ENCODE measurements around the gene DCHS2.

The DCHS2 gene

GRCh38 chr4:154335588-154335987 is 156.0 kb downstream of the DCHS2 start:
- Histone ChIP-seq H3K4me2 (ENCODE audit: low read length) (no peak overlapping the region), H4K5ac (ENCODE audit: low read length) (no peak overlapping the region), H2BK15ac (replicated peaks; ENCODE audit: low read depth) (no peak overlapping the region), H3K27me3 (ENCODE audit: insufficient read depth, low read length, poor library complexity) (no peaks in the 10 kb centered on the region), H2BK5ac (ENCODE audit: low read length) (no peak overlapping the region), H3K4ac (ENCODE audit: low read depth, low read length) (no peak overlapping the region), H3K36me3 (ENCODE audit: control insufficient read depth, insufficient read depth, low read length) (no peaks in the 10 kb centered on the region), H3K23ac (ENCODE audit: low read length) (no peak overlapping the region), H3K56ac (ENCODE audit: low read length) (no peak overlapping the region), H2BK120ac (ENCODE audit: low read depth, low read length) (no peak overlapping the region), H3K27ac (ENCODE audit: low read depth, low read length) (no peak overlapping the region), H4K8ac (ENCODE audit: low read depth, low read length) (no peak overlapping the region), H3K79me2 (ENCODE audit: control insufficient read depth, insufficient read depth, low read length) (no peaks in the 10 kb centered on the region), H3K4me1 (ENCODE audit: control insufficient read depth, low read depth, low read length) (no peaks in the 10 kb centered on the region), H3K9ac (ENCODE audit: low read length) (no peak overlapping the region), H3K18ac (ENCODE audit: low read length) (no peak overlapping the region), H3K79me1 (ENCODE audit: low read length) (no peaks in the 10 kb centered on the region), H2AK5ac (ENCODE audit: low read length) (no peak overlapping the region), H3K4me3 (ENCODE audit: low read length) (no peak overlapping the region)
- no peak for DNase-seq
- no CpG with 5 or more reads among the region's 2 CpGs for WGBS (ENCODE audit: extremely low coverage, insufficient coverage, low lambda C conversion rate)

DNA sequence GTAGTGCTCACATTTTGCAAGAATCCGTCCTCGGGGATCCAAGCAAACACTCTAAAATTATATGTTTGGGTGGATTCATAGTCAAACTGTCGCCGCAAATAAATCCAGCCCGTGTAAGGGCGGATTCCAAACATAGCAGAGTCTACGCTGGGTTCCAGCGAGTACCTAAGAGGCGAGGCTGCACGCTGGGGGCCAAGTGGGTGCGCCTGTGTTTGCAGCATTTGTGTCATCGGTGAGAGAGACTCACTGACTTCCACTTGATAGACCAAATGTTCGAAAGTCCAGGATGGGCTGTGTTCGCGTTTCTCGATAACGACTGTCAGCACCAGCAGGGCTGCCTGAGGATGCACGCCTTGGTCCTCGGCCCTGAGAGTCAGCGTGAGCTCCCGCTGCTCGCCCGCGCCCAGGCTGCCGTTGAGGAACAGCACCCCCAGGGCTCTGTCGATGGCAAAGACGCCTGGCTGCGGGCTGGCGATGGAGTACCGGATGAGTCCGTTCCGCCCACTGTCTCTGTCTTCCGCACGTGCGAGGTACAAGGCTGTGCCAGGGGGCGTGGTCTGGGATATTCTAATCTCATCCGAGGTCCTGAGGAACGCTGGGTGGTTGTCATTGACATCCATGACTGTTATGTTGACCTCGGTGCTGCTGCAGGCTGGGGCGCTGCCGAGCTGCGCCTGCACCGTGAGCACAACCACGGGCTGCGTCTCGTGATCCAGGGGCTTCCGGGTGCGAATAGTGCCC is 158.7 kb downstream of the DCHS2 start:
- H3K4me2 ChIP-seq (ENCODE audit: low read length) = no peak overlapping the region
- H3K27me3 ChIP-seq (ENCODE audit: insufficient read depth, low read length, poor library complexity) = no peaks in the 10 kb centered on the region
- H2BK5ac ChIP-seq (ENCODE audit: low read length) = no peak overlapping the region
- H3K23ac ChIP-seq (ENCODE audit: low read length) = no peak overlapping the region
- peak; percentile 69 for DNase-seq
- no peak overlapping the region for H3K9ac ChIP-seq (ENCODE audit: low read length)
- no peak overlapping the region for H3K4me3 ChIP-seq (ENCODE audit: low read length)
- no peak overlapping the region for H2BK120ac ChIP-seq (ENCODE audit: low read depth, low read length)
- no peaks in the 10 kb centered on the region for H3K79me2 ChIP-seq (ENCODE audit: control insufficient read depth, insufficient read depth, low read length)
- H3K4me1 ChIP-seq (ENCODE audit: control insufficient read depth, low read depth, low read length) = no peaks in the 10 kb centered on the region
- no peak overlapping the region for H4K8ac ChIP-seq (ENCODE audit: low read depth, low read length)
- H4K5ac ChIP-seq (ENCODE audit: low read length) = no peak overlapping the region
- H2BK15ac ChIP-seq (replicated peaks; ENCODE audit: low read depth) = no peak overlapping the region
- H3K36me3 ChIP-seq (ENCODE audit: control insufficient read depth, insufficient read depth, low read length) = no peaks in the 10 kb centered on the region
- no peak overlapping the region for H2AK5ac ChIP-seq (ENCODE audit: low read length)
- H3K18ac ChIP-seq (ENCODE audit: low read length) = no peak overlapping the region
- no peaks in the 10 kb centered on the region for H3K79me1 ChIP-seq (ENCODE audit: low read length)
- H3K4ac ChIP-seq (ENCODE audit: low read depth, low read length) = no peak overlapping the region
- no peak overlapping the region for H3K56ac ChIP-seq (ENCODE audit: low read length)
- H3K27ac ChIP-seq (ENCODE audit: low read depth, low read length) = no peak overlapping the region
- WGBS (ENCODE audit: extremely low coverage, insufficient coverage, low lambda C conversion rate) = no CpG with 5 or more reads among the region's 48 CpGs

GRCh38 chr4:154329939-154330338 is 161.7 kb downstream of the DCHS2 start:
- H3K79me1 ChIP-seq (ENCODE audit: low read length) = no peaks in the 10 kb centered on the region
- H3K27me3 ChIP-seq (ENCODE audit: insufficient read depth, low read length, poor library complexity) = no peaks in the 10 kb centered on the region
- no peak overlapping the region for H3K56ac ChIP-seq (ENCODE audit: low read length)
- no peak overlapping the region for H4K8ac ChIP-seq (ENCODE audit: low read depth, low read length)
- no peak overlapping the region for H3K4me2 ChIP-seq (ENCODE audit: low read length)
- no peak overlapping the region for H3K4ac ChIP-seq (ENCODE audit: low read depth, low read length)
- no peak overlapping the region for H2AK5ac ChIP-seq (ENCODE audit: low read length)
- no peak overlapping the region for H2BK120ac ChIP-seq (ENCODE audit: low read depth, low read length)
- WGBS (ENCODE audit: extremely low coverage, insufficient coverage, low lambda C conversion rate) = no CpG with 5 or more reads among the region's 3 CpGs
- no peak overlapping the region for H3K18ac ChIP-seq (ENCODE audit: low read length)
- no peak overlapping the region for H3K23ac ChIP-seq (ENCODE audit: low read length)
- no peak overlapping the region for H4K5ac ChIP-seq (ENCODE audit: low read length)
- H3K4me3 ChIP-seq (ENCODE audit: low read length) = no peak overlapping the region
- H2BK5ac ChIP-seq (ENCODE audit: low read length) = no peak overlapping the region
- no peak for DNase-seq
- no peak overlapping the region for H3K27ac ChIP-seq (ENCODE audit: low read depth, low read length)
- H3K9ac ChIP-seq (ENCODE audit: low read length) = no peak overlapping the region
- no peaks in the 10 kb centered on the region for H3K79me2 ChIP-seq (ENCODE audit: control insufficient read depth, insufficient read depth, low read length)
- no peaks in the 10 kb centered on the region for H3K4me1 ChIP-seq (ENCODE audit: control insufficient read depth, low read depth, low read length)
- no peaks in the 10 kb centered on the region for H3K36me3 ChIP-seq (ENCODE audit: control insufficient read depth, insufficient read depth, low read length)
- no peak overlapping the region for H2BK15ac ChIP-seq (replicated peaks; ENCODE audit: low read depth)

DNA sequence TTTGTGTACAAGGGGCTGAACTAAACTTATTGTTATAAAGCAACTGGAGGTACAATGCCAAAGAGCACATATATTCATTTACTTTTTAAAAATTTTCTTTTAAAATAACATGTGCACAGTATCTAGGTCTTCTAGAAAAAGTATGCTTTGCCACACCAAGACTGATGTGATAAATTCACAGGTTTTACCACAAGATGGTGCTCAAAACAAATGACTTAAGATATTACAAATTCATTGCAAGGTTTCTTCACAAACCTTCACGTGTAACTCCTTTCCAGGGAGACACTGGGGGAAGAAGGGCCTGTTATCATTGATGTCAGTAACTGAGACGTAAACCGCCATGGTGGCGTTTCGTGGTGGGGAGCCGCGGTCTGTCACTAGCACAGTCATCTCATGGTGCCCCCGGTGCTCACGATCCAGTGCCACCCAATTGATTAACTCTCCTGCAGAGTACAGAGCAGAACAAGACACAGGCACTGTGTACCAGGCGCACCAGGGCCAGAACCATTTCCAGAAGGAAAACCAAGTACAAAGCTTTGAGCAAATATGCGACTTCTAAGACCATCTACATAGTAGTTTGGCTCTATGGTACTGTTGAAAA is 162.2 kb downstream of the DCHS2 start:
- Histone ChIP-seq H3K56ac (ENCODE audit: low read length) (no peak overlapping the region), H3K27ac (ENCODE audit: low read depth, low read length) (no peak overlapping the region), H4K8ac (ENCODE audit: low read depth, low read length) (peak overlapping the region; percentile 15), H2BK15ac (replicated peaks; ENCODE audit: low read depth) (no peak overlapping the region), H3K36me3 (ENCODE audit: control insufficient read depth, insufficient read depth, low read length) (no peaks in the 10 kb centered on the region), H3K23ac (ENCODE audit: low read length) (no peak overlapping the region), H4K5ac (ENCODE audit: low read length) (no peak overlapping the region), H3K9ac (ENCODE audit: low read length) (no peak overlapping the region), H3K18ac (ENCODE audit: low read length) (no peak overlapping the region), H3K4me1 (ENCODE audit: control insufficient read depth, low read depth, low read length) (no peaks in the 10 kb centered on the region), H2BK5ac (ENCODE audit: low read length) (no peak overlapping the region), H3K79me2 (ENCODE audit: control insufficient read depth, insufficient read depth, low read length) (no peaks in the 10 kb centered on the region), H2AK5ac (ENCODE audit: low read length) (no peak overlapping the region), H2BK120ac (ENCODE audit: low read depth, low read length) (no peak overlapping the region), H3K4me2 (ENCODE audit: low read length) (no peak overlapping the region), H3K79me1 (ENCODE audit: low read length) (no peaks in the 10 kb centered on the region), H3K27me3 (ENCODE audit: insufficient read depth, low read length, poor library complexity) (no peaks in the 10 kb centered on the region), H3K4ac (ENCODE audit: low read depth, low read length) (no peak overlapping the region), H3K4me3 (ENCODE audit: low read length) (no peak overlapping the region)
- WGBS (ENCODE audit: extremely low coverage, insufficient coverage, low lambda C conversion rate) = no CpG with 5 or more reads among the region's 11 CpGs
- peak; percentile 49 for DNase-seq

GRCh38 chr4:154328030-154328429 is 163.6 kb downstream of the DCHS2 start:
- no peak overlapping the region for H3K4ac ChIP-seq (ENCODE audit: low read depth, low read length)
- H3K23ac ChIP-seq (ENCODE audit: low read length) = no peak overlapping the region
- no CpG with 5 or more reads among the region's 1 CpG for WGBS (ENCODE audit: extremely low coverage, insufficient coverage, low lambda C conversion rate)

More at GRCh38 chr4:154328030-154328429, 163.6 kb downstream of the DCHS2 start:
- Histone ChIP-seq H2BK15ac (replicated peaks; ENCODE audit: low read depth) (no peak overlapping the region), H3K27ac (ENCODE audit: low read depth, low read length) (no peak overlapping the region), H3K18ac (ENCODE audit: low read length) (no peak overlapping the region), H3K79me1 (ENCODE audit: low read length) (no peaks in the 10 kb centered on the region), H3K36me3 (ENCODE audit: control insufficient read depth, insufficient read depth, low read length) (no peaks in the 10 kb centered on the region), H2BK120ac (ENCODE audit: low read depth, low read length) (no peak overlapping the region), H3K4me2 (ENCODE audit: low read length) (no peak overlapping the region), H4K8ac (ENCODE audit: low read depth, low read length) (no peak overlapping the region), H3K79me2 (ENCODE audit: control insufficient read depth, insufficient read depth, low read length) (no peaks in the 10 kb centered on the region), H2AK5ac (ENCODE audit: low read length) (no peak overlapping the region), H3K4me3 (ENCODE audit: low read length) (no peak overlapping the region), H4K5ac (ENCODE audit: low read length) (no peak overlapping the region), H2BK5ac (ENCODE audit: low read length) (no peak overlapping the region), H3K56ac (ENCODE audit: low read length) (no peak overlapping the region), H3K4me1 (ENCODE audit: control insufficient read depth, low read depth, low read length) (no peaks in the 10 kb centered on the region), H3K9ac (ENCODE audit: low read length) (no peak overlapping the region), H3K27me3 (ENCODE audit: insufficient read depth, low read length, poor library complexity) (no peaks in the 10 kb centered on the region)
- DNase-seq = no peak

All from mesendoderm (in vitro differentiated cells).